ENCODE measurements around the gene SFTPB. TPM values are rescaled to one million over a fixed set of nuclear protein-coding genes. Genes with fewer than 3 reads are reported as not detected.
"Not testable (repeated sequence)": the region's sequence is repeated elsewhere in the genome, so short reads cannot be mapped to it uniquely, and the experiment has no call there.

Gene SFTPB
- total and polyA plus RNA-seq, 4 donors: 1.7 to 8.1 (median 2.3) TPM; not detected in 1

DNA sequence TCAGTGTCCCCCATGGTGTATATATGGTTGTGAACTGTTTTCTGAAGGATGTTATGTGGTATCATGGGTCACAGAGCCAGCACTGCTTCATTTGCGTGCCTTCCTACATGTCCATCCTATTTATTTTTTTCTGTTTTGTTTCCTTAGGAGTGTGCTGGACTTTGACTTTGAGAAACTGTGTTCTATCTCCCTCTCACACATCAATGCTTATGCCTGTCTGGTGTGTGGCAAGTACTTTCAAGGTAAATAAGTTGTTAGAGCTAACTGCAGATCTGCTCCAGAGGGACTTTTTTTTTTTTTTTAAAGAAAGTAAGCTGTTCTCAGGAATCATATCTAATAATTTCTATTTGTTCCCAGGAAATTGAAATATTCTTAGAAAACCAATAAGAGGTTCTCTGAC lies 46.7 kb downstream of the SFTPB start:
- no peak overlapping the region for H3K27ac ChIP-seq (ENCODE audit: low read depth in 1 of 2, low read length in 2 of 2)
- no peaks in the 10 kb centered on the region for H3K9me3 ChIP-seq (ENCODE audit: control insufficient read depth, low read length)
- DNase-seq: no peak
- H3K4me1 ChIP-seq (ENCODE audit: control insufficient read depth in 1 of 2, insufficient read depth in 2 of 2, low read length in 2 of 2): no peaks in the 10 kb centered on the region
- intact Hi-C loops (cut with DNase I): no loop called here
- 89 to 91% methylated on average over 1 of the region's 1 CpG for WGBS, 2 donors
- no peak for ATAC-seq (ENCODE audit: low FRiP score)
- no peak overlapping the region for H3K4me3 ChIP-seq (ENCODE audit: low read length in 2 of 2)
- no peaks in the 10 kb centered on the region for H3K27me3 ChIP-seq (ENCODE audit: control insufficient read depth in 1 of 2, insufficient read depth in 2 of 2, low read length in 1 of 2)
- peaks cover 2 to 11% of the 10 kb centered on the region in 2 donors for H3K36me3 ChIP-seq (ENCODE audit: control insufficient read depth in 1 of 2, insufficient read depth in 2 of 2, low read length in 1 of 2)

DNA sequence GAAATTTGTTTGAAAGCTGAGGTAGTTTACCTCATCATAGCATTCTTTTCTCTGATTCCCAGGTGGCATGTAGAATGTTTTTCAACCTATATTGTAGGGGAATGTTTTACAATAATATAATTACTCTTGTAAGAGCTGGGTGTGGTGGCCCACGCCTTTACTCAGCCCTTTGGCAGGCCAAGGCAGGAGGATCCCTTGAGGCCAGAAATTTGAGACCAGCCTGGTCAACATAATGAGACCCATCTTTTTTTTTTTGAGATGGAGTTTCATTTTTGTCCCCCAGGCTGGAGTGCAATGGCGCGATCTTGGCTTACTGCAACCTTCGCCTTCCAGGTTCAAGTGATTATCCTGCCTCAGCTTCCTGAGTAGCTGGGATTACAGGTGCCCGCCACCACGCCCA lies 48.4 kb downstream of the SFTPB start:
- H3K36me3 ChIP-seq (ENCODE audit: control insufficient read depth in 1 of 2, insufficient read depth in 2 of 2, low read length in 1 of 2): peaks cover 2 to 4% of the 10 kb centered on the region in 2 donors
- H3K4me1 ChIP-seq (ENCODE audit: control insufficient read depth in 1 of 2, insufficient read depth in 2 of 2, low read length in 2 of 2): no peaks in the 10 kb centered on the region
- no peaks in the 10 kb centered on the region for H3K27me3 ChIP-seq (ENCODE audit: control insufficient read depth in 1 of 2, insufficient read depth in 2 of 2, low read length in 1 of 2)
- H3K27ac ChIP-seq (ENCODE audit: low read depth in 1 of 2, low read length in 2 of 2): no peak overlapping the region
- DNase-seq (no peak), ATAC-seq (ENCODE audit: low FRiP score) (no peak)
- WGBS, 2 donors: 90 to 93% methylated on average over 6 of the region's 6 CpGs
- no peaks in the 10 kb centered on the region for H3K9me3 ChIP-seq (ENCODE audit: control insufficient read depth, low read length)
- H3K4me3 ChIP-seq (ENCODE audit: low read length in 2 of 2): no peak overlapping the region
- intact Hi-C loops (cut with DNase I): loop anchor here in 1 of 2 donors (5.0 kb wide), 2 partner anchors 57 to 573 kb away; partner anchors contain the start of gene GGCX

DNA sequence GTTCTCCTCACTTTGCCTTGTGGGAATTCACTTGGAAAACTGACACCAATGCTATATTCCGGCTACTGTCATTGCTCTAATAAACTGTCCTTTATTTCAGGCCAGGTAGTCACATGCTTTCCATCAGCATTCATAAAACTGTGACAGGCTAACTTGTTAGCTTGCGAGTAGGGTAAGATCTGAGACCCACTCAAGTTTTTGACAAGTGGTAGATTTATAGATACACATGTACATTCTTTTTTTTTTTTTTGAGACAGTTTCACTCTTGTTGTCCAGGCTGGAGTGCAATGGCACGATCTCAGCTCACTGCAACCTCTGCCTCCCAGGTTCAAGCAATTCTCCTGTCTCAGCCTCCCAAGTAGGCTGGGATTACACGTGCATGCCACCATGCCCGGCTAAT lies 50.3 kb downstream of the SFTPB start:
- not testable (repeated sequence) for DNase-seq; H3K4me1 ChIP-seq (ENCODE audit: control insufficient read depth in 1 of 2, insufficient read depth in 2 of 2, low read length in 2 of 2); H3K36me3 ChIP-seq (ENCODE audit: control insufficient read depth in 1 of 2, insufficient read depth in 2 of 2, low read length in 1 of 2); ATAC-seq (ENCODE audit: low FRiP score); H3K9me3 ChIP-seq (ENCODE audit: control insufficient read depth, low read length); H3K4me3 ChIP-seq (ENCODE audit: low read length in 2 of 2); H3K27ac ChIP-seq (ENCODE audit: low read depth in 1 of 2, low read length in 2 of 2); H3K27me3 ChIP-seq (ENCODE audit: control insufficient read depth in 1 of 2, insufficient read depth in 2 of 2, low read length in 1 of 2)
- intact Hi-C loops (cut with DNase I): loop anchor here in 1 of 2 donors (5.0 kb wide), 2 partner anchors 55 to 575 kb away; partner anchors contain the start of gene GGCX
- 89% methylated on average over 5 of the region's 5 CpGs for WGBS, 2 donors

DNA sequence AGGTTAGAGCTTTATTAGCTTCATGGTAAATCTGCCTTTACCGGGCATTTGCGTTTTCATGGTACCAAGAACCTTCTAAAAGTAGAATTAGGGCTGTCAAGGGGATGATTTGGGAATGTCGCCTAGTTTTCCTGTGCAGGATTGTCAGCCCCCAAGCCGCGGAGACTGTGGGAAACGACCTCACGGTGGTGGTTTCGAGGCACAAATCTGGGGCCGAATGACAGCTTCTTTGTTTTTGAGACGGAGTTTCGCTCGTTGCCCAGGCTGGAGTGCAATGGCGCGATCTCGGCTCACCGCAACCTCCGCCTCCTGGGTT lies 52.6 kb downstream of the SFTPB start:
- H3K4me1 ChIP-seq (ENCODE audit: control insufficient read depth in 1 of 2, insufficient read depth in 2 of 2, low read length in 2 of 2): peaks cover 0 to under 1% of the 10 kb centered on the region in 2 donors
- 80 to 85% methylated on average over 17 of the region's 17 CpGs for WGBS, 2 donors
- peaks cover 0 to 2% of the 10 kb centered on the region in 2 donors for H3K36me3 ChIP-seq (ENCODE audit: control insufficient read depth in 1 of 2, insufficient read depth in 2 of 2, low read length in 1 of 2)
- H3K27ac ChIP-seq (ENCODE audit: low read depth in 1 of 2, low read length in 2 of 2): no peak overlapping the region
- no peaks in the 10 kb centered on the region for H3K9me3 ChIP-seq (ENCODE audit: control insufficient read depth, low read length)
- H3K4me3 ChIP-seq (ENCODE audit: low read length in 2 of 2): no peak overlapping the region
- no peak for ATAC-seq (ENCODE audit: low FRiP score)
- intact Hi-C loops (cut with DNase I): loop anchor here in 1 of 2 donors (5.0 kb wide), 2 partner anchors 53 to 577 kb away; partner anchors contain the start of gene GGCX
- H3K27me3 ChIP-seq (ENCODE audit: control insufficient read depth in 1 of 2, insufficient read depth in 2 of 2, low read length in 1 of 2): no peaks in the 10 kb centered on the region
- no peak for DNase-seq

DNA sequence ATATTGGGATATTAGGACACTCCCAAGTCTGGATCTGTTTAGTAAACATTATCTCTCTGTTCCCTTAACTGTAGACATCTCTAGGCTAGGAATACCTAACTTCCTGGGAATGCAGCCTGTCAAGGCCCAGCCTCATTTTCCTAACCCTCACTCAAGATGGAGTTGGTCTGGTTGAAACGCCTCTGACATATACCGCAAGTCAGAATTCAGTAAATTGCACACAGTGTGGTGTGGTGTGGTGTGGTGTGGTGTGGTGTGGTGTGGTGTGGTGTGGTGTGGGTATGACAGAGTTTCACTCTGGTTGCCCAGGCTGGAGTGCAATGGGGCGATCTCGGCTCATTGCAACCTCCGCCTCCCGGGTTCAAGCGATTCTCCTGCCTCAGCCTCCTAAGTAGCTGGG lies 53.2 kb downstream of the SFTPB start:
- H3K9me3 ChIP-seq (ENCODE audit: control insufficient read depth, low read length); H3K27me3 ChIP-seq (ENCODE audit: control insufficient read depth in 1 of 2, insufficient read depth in 2 of 2, low read length in 1 of 2); H3K36me3 ChIP-seq (ENCODE audit: control insufficient read depth in 1 of 2, insufficient read depth in 2 of 2, low read length in 1 of 2); H3K27ac ChIP-seq (ENCODE audit: low read depth in 1 of 2, low read length in 2 of 2); ATAC-seq (ENCODE audit: low FRiP score); DNase-seq; H3K4me3 ChIP-seq (ENCODE audit: low read length in 2 of 2); H3K4me1 ChIP-seq (ENCODE audit: control insufficient read depth in 1 of 2, insufficient read depth in 2 of 2, low read length in 2 of 2): not testable (repeated sequence)
- intact Hi-C loops (cut with DNase I): loop anchor here in 1 of 2 donors (5.0 kb wide), 2 partner anchors 52 to 578 kb away; partner anchors contain the start of gene GGCX
- 92 to 96% methylated on average over 7 of the region's 7 CpGs for WGBS, 2 donors

DNA sequence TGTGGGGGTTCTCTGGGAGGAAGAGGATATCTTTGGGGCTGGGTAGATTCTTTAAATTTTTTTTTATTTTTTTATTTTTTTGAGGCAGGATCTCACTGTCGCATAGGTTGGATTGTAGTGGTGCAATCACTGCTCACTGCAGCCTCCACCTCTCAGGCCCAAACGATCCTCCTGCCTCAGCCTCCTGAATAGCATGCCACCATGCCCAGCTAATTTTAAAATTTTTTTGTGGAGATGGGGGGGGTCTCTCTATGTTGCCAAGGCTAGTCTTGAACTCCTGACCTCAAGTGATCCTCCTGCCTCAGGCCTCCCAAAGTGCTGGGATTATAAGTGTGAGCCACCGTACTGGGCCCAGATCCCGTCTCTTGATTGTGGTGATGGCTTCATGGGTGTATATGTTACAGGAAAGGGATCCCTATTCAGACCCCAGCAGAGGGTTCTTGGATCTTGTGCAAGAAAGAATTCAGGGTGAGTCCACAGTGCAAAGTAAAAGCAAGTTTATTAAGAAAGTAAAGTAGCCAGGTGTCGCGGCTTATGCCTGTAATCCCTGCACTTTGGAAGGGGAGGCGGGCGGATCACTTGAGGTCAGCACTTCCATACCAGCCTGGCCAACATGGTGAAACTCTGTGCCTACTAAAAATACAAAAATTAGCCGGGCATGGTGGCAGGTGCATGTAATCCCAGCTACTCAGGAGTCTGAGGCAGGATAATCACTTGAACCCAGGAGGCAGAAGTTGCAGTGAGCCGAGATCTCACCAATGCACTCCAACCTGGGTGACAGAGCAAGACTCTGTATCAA lies 54.1 kb downstream of the SFTPB start:
- Histone ChIP-seq H3K36me3 (ENCODE audit: control insufficient read depth in 1 of 2, insufficient read depth in 2 of 2, low read length in 1 of 2) (peaks cover 0 to 3% of the 10 kb centered on the region in 2 donors), H3K9me3 (ENCODE audit: control insufficient read depth, low read length) (no peaks in the 10 kb centered on the region), H3K27me3 (ENCODE audit: control insufficient read depth in 1 of 2, insufficient read depth in 2 of 2, low read length in 1 of 2) (no peaks in the 10 kb centered on the region), H3K4me1 (ENCODE audit: control insufficient read depth in 1 of 2, insufficient read depth in 2 of 2, low read length in 2 of 2) (peaks cover 0 to 4% of the 10 kb centered on the region in 2 donors), H3K4me3 (ENCODE audit: low read length in 2 of 2) (no peak overlapping the region), H3K27ac (ENCODE audit: low read depth in 1 of 2, low read length in 2 of 2) (no peak overlapping the region)
- DNase-seq (no peak), ATAC-seq (ENCODE audit: low FRiP score) (no peak)
- 85 to 86% methylated on average over 10 of the region's 10 CpGs for WGBS, 2 donors
- intact Hi-C loops (cut with DNase I): no loop called here

GRCh38 chr2:85611705-85612587 lies 56.1 kb downstream of the SFTPB start, which contains the start of gene C2orf68:
C2orf68 (minus strand) TSS chr2:85612066; CDS start chr2:85611984, 82 bp downstream.
- WGBS, 2 donors: 7 to 8% methylated on average over 72 to 73 of the region's 73 CpGs
- H3K4me1 ChIP-seq (ENCODE audit: control insufficient read depth in 1 of 2, insufficient read depth in 2 of 2, low read length in 2 of 2): peaks cover 0 to 4% of the 10 kb centered on the region in 2 donors

DNA sequence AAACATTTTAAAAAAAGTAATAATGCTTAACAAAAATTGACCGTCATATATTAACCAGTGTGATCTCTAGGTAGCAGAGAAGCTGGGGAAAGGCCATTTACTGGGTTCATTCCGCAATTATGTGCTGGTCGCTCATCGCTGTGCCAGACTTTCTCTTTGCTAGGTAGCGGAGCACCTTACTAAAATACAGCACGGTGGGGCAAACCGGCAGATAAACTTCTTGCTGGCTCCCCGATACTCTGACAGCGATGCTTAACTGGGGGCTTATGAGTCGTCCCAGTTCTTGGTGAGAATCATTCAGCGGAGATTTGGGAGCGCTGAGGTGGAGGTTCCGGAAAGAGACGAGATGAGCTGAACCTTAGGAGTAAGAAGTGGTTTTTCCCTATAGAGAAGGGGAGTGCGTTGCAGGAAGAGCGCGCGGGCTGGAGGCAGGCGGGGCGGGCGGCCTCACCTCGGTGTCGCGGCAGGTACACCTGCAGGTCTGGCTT lies 56.7 kb downstream of the SFTPB start:
- Histone ChIP-seq H3K9me3 (ENCODE audit: control insufficient read depth, low read length) (no peaks in the 10 kb centered on the region), H3K27ac (ENCODE audit: low read depth in 1 of 2, low read length in 2 of 2) (peak overlapping the region in 1 of 2 donors; percentile 28), H3K4me3 (ENCODE audit: low read length in 2 of 2) (peak overlapping the region; percentile 74 to 91), H3K36me3 (ENCODE audit: control insufficient read depth in 1 of 2, insufficient read depth in 2 of 2, low read length in 1 of 2) (peaks cover 2 to 5% of the 10 kb centered on the region in 2 donors), H3K27me3 (ENCODE audit: control insufficient read depth in 1 of 2, insufficient read depth in 2 of 2, low read length in 1 of 2) (no peaks in the 10 kb centered on the region), H3K4me1 (ENCODE audit: control insufficient read depth in 1 of 2, insufficient read depth in 2 of 2, low read length in 2 of 2) (peaks cover under 1 to 5% of the 10 kb centered on the region in 2 donors)
- intact Hi-C loops (cut with DNase I): no loop called here
- peak in 1 of 2 donors; percentile 28 for DNase-seq
- 2 to 5% methylated on average over 24 of the region's 24 CpGs for WGBS, 2 donors
- ATAC-seq (ENCODE audit: low FRiP score): no peak

More at GRCh38 chr2:85611705-85612587, 56.1 kb downstream of the SFTPB start, which contains the start of gene C2orf68:
- Histone ChIP-seq H3K27me3 (ENCODE audit: control insufficient read depth in 1 of 2, insufficient read depth in 2 of 2, low read length in 1 of 2) (no peaks in the 10 kb centered on the region), H3K27ac (ENCODE audit: low read depth in 1 of 2, low read length in 2 of 2) (peak within 1 kb of the TSS in 1 of 2 donors; percentile 45), H3K36me3 (ENCODE audit: control insufficient read depth in 1 of 2, insufficient read depth in 2 of 2, low read length in 1 of 2) (peaks cover 1 to 5% of the 10 kb centered on the region in 2 donors), H3K4me3 (ENCODE audit: low read length in 2 of 2) (peak within 1 kb of the TSS; percentile 74 to 91), H3K9me3 (ENCODE audit: control insufficient read depth, low read length) (no peaks in the 10 kb centered on the region)
- ATAC-seq (ENCODE audit: low FRiP score): peak; percentile 93
- peak; percentile 96 to 97 for DNase-seq
- intact Hi-C loops (cut with DNase I): no loop called here

Data from aorta (tissue), 5 donors.